Liver (tissue), 9 donors: ENCODE results near the gene EPS8. TPM values are rescaled to one million over a fixed set of nuclear protein-coding genes. Genes with fewer than 3 reads are reported as not detected.

Experiments used
- DNase-seq: peaks from one replicate; pipeline ENCODE4 v3.0.0-alpha.2; 2017; ENCODE audit warnings: low spot score
- H3K27ac ChIP-seq, 2 donors: one replicate each; pipeline ENCODE4 v1.7.0; 2013; ENCODE audit warnings: inconsistent platforms in 2 of 2, low read length in 2 of 2, control low read depth in 1 of 2, low read depth in 1 of 2, mild to moderate bottlenecking in 1 of 2
- H3K27me3 ChIP-seq, 4 donors: one replicate each; pipeline versions ENCODE4 v1.6.1 to v1.7.0; 2013; ENCODE audit warnings: low read length in 3 of 4, inconsistent platforms in 1 of 4, mild to moderate bottlenecking in 1 of 4, moderate library complexity in 1 of 4; ENCODE audit not compliant: control insufficient read depth in 4 of 4, insufficient read depth in 4 of 4
- H3K36me3 ChIP-seq, 4 donors: one replicate each; pipeline versions ENCODE4 v1.6.1 to v1.7.0; 2013; ENCODE audit warnings: low read length in 3 of 4, mild to moderate bottlenecking in 3 of 4, low read depth in 1 of 4, moderate library complexity in 1 of 4; ENCODE audit not compliant: control insufficient read depth in 4 of 4, insufficient read depth in 3 of 4
- H3K4me1 ChIP-seq, 4 donors: one replicate each; pipeline versions ENCODE4 v1.6.1 to v1.7.0; 2013; ENCODE audit warnings: low read length in 3 of 4, mild to moderate bottlenecking in 3 of 4, moderate library complexity in 1 of 4; ENCODE audit not compliant: control insufficient read depth in 4 of 4, insufficient read depth in 4 of 4
- H3K4me3 ChIP-seq, 3 donors: one replicate each; pipeline versions ENCODE4 v1.6.1 to v1.7.0; 2013; ENCODE audit warnings: low read length in 3 of 3, control low read depth in 1 of 3, low read depth in 1 of 3, mild to moderate bottlenecking in 1 of 3
- H3K9ac ChIP-seq, 2 donors: one replicate each; pipeline ENCODE4 v1.7.0; 2013; ENCODE audit warnings: low read length in 2 of 2, mild to moderate bottlenecking in 2 of 2, moderate library complexity in 2 of 2, control low read depth in 1 of 2, low read depth in 1 of 2
- H3K9me3 ChIP-seq, 4 donors: one replicate each; pipeline versions ENCODE4 v1.6.1 to v1.7.0; 2013; ENCODE audit warnings: low read length in 3 of 4; ENCODE audit not compliant: control insufficient read depth in 4 of 4
- EGR1 ChIP-seq, 2 donors: IDR thresholded peaks; 2 replicates each; pipeline ENCODE4 v1.6.1; 2016 to 2018; ENCODE audit warnings: antibody characterized with exemption in 2 of 2, low read depth in 2 of 2
- FOXA1 ChIP-seq: IDR thresholded peaks from 2 replicates; pipeline ENCODE4 v1.6.1; 2016; ENCODE audit warnings: antibody characterized with exemption
- FOXA2 ChIP-seq: IDR thresholded peaks from 2 replicates; pipeline ENCODE4 v1.6.1; 2016; ENCODE audit warnings: antibody characterized with exemption
- GABPA ChIP-seq, 2 donors: IDR thresholded peaks in 1 of 2; conservative IDR thresholded peaks in 1 of 2; 2 replicates each; pipeline ENCODE4 v1.6.1; 2016; ENCODE audit warnings: antibody characterized with exemption in 2 of 2, mild to moderate bottlenecking in 1 of 2, moderate library complexity in 1 of 2
- HNF4A ChIP-seq, 2 donors: conservative IDR thresholded peaks; 2 replicates each; pipeline ENCODE4 v1.6.1; 2016; ENCODE audit warnings: antibody characterized with exemption in 2 of 2, mild to moderate bottlenecking in 2 of 2
- HNF4G ChIP-seq: IDR thresholded peaks from 2 replicates; pipeline ENCODE4 v1.6.1; 2016; ENCODE audit warnings: antibody characterized with exemption
- JUND ChIP-seq, 2 donors: IDR thresholded peaks; 2 replicates each; pipeline ENCODE4 v1.6.1; 2016; ENCODE audit warnings: antibody characterized with exemption in 2 of 2
- NR2F2 ChIP-seq: IDR thresholded peaks from 2 replicates; pipeline ENCODE4 v1.6.1; 2016; ENCODE audit warnings: antibody characterized with exemption
- RAD21 ChIP-seq, 2 donors: IDR thresholded peaks; 2 replicates each; pipeline ENCODE4 v1.6.1; 2016; ENCODE audit warnings: antibody characterized with exemption in 2 of 2, mild to moderate bottlenecking in 2 of 2
- RXRA ChIP-seq, 2 donors: IDR thresholded peaks; 2 replicates each; pipeline ENCODE4 v1.6.1; 2017 to 2018; ENCODE audit warnings: antibody characterized with exemption in 2 of 2, mild to moderate bottlenecking in 1 of 2
- SP1 ChIP-seq: IDR thresholded peaks from 2 replicates; pipeline ENCODE4 v1.6.1; 2018; ENCODE audit warnings: antibody characterized with exemption, mild to moderate bottlenecking
- TAF1 ChIP-seq: conservative IDR thresholded peaks from 2 replicates; pipeline ENCODE4 v1.6.1; 2016; ENCODE audit warnings: antibody characterized with exemption, mild to moderate bottlenecking
- YY1 ChIP-seq: IDR thresholded peaks from 2 replicates; pipeline ENCODE4 v1.6.1; 2016; ENCODE audit warnings: antibody characterized with exemption, mild to moderate bottlenecking
- WGBS: extraction: QIAGEN DNeasy Blood & Tissue Kit; methylation state at CpG from one replicate; pipeline ENCODE4 v1.1.7; 2013; 5-methylcytosine and 5-hydroxymethylcytosine counted together
- polyA plus RNA-seq, 2 donors: library from polyadenylated mRNA; stranded (reverse) in 1 of 2; unstranded in 1 of 2; fragments of 200-250 nt in 1 of 2; fragments of >200 nt in 1 of 2; fragmentation: Nextera tagmentation in 1 of 2; extraction: Ambion mirVana in 1 of 2; gene quantifications; one replicate each; pipeline versions ENCODE4 v1.2.1 to v1.2.3, GENCODE V29; 2013 to 2015
- total RNA-seq, 2 donors: library from RNA; depleted of rRNA; stranded (reverse); fragments of >200 nt; gene quantifications; one replicate each; pipeline ENCODE4 v1.2.3, GENCODE V29; 2014
- TF ChIP-seq, protein P1 (sequence below): IDR thresholded peaks from 2 replicates; pipeline ENCODE4 v1.6.1; 2016; ENCODE audit warnings: antibody characterized with exemption
- TF ChIP-seq, protein P2 (sequence below): IDR thresholded peaks from 2 replicates; pipeline ENCODE4 v1.6.1; 2016; ENCODE audit warnings: antibody characterized with exemption, mild to moderate bottlenecking
- TF ChIP-seq, protein P3 (sequence below): IDR thresholded peaks from 2 replicates; pipeline ENCODE4 v1.6.1; 2016; ENCODE audit warnings: antibody characterized with exemption
- TF ChIP-seq, protein P4 (sequence below): IDR thresholded peaks from 2 replicates; pipeline ENCODE4 v1.6.1; 2016; ENCODE audit warnings: antibody characterized with exemption
- TF ChIP-seq, protein P5 (sequence below): fragments of 150-350 bp; IDR thresholded peaks from 2 replicates; pipeline ENCODE4 v1.5.1; 2017; ENCODE audit warnings: improper control_type of control experiment, low read depth, low read length; ENCODE audit not compliant: missing input control
- donor health status: healthy.
- donor health status: healthy.
- donor health status: healthy.
- donor health status: healthy.
- donor health status: healthy.

The EPS8 gene
- total and polyA plus RNA-seq, 4 donors = 13.7 to 40.2 (median 15.0) TPM

DNA sequence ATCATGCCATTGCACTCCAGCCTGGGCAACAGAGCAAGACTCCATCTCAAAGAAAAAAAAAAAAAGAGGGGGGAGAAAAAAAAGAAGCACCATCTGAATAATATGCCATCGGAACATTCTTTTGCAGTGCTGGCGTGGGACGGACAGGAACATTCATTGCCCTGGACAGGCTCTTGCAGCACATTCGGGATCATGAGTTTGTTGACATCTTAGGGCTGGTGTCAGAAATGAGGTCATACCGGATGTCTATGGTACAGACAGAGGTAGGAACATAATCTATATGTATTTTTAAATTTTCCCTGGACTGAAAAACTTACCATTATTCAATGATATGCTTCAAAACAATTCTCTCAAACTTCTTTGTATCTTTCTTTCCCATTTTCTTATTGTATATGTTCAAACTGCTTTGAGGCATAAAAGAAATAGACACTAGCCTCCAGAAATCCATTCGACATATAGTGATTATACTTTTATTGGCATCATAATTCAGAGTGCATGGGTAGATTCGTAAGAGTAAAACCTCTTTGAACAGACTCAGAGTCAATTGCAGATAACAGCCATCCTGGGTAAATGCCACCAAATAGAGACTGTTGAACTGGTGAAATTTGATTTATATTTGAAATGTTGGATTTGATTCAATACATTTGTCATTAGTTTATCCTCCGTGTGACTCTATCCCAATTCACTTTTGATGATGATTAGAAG lies 199.7 kb downstream of the EPS8 start:
- H3K9ac ChIP-seq = peak overlapping the region in 1 of 2 donors; percentile 18
- H3K36me3 ChIP-seq = no peaks in the 10 kb centered on the region
- H3K4me1 ChIP-seq = peaks cover 0 to 7% (median 1%) of the 10 kb centered on the region in 4 donors
- H3K27me3 ChIP-seq = no peaks in the 10 kb centered on the region
- no peak for DNase-seq
- H3K4me3 ChIP-seq = no peak overlapping the region
- H3K27ac ChIP-seq = no peak overlapping the region
- TF ChIP-seq RXRA (IDR thresholded peaks at IDR 0.05) = no peak
- TF ChIP-seq SP1 = no peak
- no peak for TF ChIP-seq FOXA2
- TF ChIP-seq EGR1 (IDR thresholded peaks at IDR 0.05; ENCODE audit: low read depth in 2 of 2) = no peak
- no peak for TF ChIP-seq NR2F2
- no peak for TF ChIP-seq YY1
- no peak for TF ChIP-seq JUND (IDR thresholded peaks at IDR 0.05)
- TF ChIP-seq, protein P1, sequence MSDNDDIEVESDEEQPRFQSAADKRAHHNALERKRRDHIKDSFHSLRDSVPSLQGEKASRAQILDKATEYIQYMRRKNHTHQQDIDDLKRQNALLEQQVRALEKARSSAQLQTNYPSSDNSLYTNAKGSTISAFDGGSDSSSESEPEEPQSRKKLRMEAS = no peak
- TF ChIP-seq TAF1 = no peak
- TF ChIP-seq, protein P2, sequence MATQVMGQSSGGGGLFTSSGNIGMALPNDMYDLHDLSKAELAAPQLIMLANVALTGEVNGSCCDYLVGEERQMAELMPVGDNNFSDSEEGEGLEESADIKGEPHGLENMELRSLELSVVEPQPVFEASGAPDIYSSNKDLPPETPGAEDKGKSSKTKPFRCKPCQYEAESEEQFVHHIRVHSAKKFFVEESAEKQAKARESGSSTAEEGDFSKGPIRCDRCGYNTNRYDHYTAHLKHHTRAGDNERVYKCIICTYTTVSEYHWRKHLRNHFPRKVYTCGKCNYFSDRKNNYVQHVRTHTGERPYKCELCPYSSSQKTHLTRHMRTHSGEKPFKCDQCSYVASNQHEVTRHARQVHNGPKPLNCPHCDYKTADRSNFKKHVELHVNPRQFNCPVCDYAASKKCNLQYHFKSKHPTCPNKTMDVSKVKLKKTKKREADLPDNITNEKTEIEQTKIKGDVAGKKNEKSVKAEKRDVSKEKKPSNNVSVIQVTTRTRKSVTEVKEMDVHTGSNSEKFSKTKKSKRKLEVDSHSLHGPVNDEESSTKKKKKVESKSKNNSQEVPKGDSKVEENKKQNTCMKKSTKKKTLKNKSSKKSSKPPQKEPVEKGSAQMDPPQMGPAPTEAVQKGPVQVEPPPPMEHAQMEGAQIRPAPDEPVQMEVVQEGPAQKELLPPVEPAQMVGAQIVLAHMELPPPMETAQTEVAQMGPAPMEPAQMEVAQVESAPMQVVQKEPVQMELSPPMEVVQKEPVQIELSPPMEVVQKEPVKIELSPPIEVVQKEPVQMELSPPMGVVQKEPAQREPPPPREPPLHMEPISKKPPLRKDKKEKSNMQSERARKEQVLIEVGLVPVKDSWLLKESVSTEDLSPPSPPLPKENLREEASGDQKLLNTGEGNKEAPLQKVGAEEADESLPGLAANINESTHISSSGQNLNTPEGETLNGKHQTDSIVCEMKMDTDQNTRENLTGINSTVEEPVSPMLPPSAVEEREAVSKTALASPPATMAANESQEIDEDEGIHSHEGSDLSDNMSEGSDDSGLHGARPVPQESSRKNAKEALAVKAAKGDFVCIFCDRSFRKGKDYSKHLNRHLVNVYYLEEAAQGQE = no peak
- TF ChIP-seq, protein P3, sequence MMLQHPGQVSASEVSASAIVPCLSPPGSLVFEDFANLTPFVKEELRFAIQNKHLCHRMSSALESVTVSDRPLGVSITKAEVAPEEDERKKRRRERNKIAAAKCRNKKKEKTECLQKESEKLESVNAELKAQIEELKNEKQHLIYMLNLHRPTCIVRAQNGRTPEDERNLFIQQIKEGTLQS = no peak
- TF ChIP-seq GABPA (IDR thresholded peaks at IDR 0.05 in 1 of 2, conservative IDR thresholded peaks at IDR 0.05 in 1 of 2) = no peak
- TF ChIP-seq, protein P4, sequence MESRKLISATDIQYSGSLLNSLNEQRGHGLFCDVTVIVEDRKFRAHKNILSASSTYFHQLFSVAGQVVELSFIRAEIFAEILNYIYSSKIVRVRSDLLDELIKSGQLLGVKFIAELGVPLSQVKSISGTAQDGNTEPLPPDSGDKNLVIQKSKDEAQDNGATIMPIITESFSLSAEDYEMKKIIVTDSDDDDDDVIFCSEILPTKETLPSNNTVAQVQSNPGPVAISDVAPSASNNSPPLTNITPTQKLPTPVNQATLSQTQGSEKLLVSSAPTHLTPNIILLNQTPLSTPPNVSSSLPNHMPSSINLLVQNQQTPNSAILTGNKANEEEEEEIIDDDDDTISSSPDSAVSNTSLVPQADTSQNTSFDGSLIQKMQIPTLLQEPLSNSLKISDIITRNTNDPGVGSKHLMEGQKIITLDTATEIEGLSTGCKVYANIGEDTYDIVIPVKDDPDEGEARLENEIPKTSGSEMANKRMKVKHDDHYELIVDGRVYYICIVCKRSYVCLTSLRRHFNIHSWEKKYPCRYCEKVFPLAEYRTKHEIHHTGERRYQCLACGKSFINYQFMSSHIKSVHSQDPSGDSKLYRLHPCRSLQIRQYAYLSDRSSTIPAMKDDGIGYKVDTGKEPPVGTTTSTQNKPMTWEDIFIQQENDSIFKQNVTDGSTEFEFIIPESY = no peak
- no peak for TF ChIP-seq RAD21 (IDR thresholded peaks at IDR 0.05)
- no peak for TF ChIP-seq HNF4A (conservative IDR thresholded peaks at IDR 0.05)
- TF ChIP-seq, protein P5, sequence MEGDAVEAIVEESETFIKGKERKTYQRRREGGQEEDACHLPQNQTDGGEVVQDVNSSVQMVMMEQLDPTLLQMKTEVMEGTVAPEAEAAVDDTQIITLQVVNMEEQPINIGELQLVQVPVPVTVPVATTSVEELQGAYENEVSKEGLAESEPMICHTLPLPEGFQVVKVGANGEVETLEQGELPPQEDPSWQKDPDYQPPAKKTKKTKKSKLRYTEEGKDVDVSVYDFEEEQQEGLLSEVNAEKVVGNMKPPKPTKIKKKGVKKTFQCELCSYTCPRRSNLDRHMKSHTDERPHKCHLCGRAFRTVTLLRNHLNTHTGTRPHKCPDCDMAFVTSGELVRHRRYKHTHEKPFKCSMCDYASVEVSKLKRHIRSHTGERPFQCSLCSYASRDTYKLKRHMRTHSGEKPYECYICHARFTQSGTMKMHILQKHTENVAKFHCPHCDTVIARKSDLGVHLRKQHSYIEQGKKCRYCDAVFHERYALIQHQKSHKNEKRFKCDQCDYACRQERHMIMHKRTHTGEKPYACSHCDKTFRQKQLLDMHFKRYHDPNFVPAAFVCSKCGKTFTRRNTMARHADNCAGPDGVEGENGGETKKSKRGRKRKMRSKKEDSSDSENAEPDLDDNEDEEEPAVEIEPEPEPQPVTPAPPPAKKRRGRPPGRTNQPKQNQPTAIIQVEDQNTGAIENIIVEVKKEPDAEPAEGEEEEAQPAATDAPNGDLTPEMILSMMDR = no peak
- no peak for TF ChIP-seq FOXA1
- no peak for TF ChIP-seq HNF4G
- no peaks in the 10 kb centered on the region for H3K9me3 ChIP-seq
- WGBS = 68% methylated on average over 8 of the region's 8 CpGs
